ENCODE results near the gene BUD31.

DNA sequence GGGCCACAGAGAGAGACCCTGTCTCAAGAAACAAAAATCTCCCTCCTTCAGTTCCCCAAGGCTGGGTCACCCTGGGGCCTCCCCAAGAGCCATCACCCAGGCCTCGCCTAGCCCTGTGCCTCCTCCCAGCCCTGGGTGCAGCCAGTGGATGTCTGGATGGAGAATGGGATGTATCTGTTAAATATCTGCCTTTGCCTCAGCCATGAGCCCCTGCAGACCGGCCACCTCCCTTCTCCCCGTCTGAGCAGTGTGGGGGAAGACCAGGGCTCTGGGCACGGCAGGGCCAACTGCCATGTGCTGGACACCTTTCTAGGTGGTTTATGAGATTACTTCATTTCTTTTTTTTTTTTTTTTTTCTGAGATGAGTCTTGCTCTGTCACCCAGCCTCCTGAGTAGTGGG lies 24.2 kb upstream of the BUD31 start:
- no peak for TF ChIP-seq MED1 (CRISPR knock-in tag; IDR thresholded peaks at IDR 0.05)
- no peak for TF ChIP-seq ARNT (IDR thresholded peaks at IDR 0.05)
- no peak for TF ChIP-seq POLR2A (IDR thresholded peaks at IDR 0.05; ENCODE audit: insufficient read depth in 1 of 2, low read depth in 2 of 2, low read length in 2 of 2)
- TF ChIP-seq, protein P1, sequence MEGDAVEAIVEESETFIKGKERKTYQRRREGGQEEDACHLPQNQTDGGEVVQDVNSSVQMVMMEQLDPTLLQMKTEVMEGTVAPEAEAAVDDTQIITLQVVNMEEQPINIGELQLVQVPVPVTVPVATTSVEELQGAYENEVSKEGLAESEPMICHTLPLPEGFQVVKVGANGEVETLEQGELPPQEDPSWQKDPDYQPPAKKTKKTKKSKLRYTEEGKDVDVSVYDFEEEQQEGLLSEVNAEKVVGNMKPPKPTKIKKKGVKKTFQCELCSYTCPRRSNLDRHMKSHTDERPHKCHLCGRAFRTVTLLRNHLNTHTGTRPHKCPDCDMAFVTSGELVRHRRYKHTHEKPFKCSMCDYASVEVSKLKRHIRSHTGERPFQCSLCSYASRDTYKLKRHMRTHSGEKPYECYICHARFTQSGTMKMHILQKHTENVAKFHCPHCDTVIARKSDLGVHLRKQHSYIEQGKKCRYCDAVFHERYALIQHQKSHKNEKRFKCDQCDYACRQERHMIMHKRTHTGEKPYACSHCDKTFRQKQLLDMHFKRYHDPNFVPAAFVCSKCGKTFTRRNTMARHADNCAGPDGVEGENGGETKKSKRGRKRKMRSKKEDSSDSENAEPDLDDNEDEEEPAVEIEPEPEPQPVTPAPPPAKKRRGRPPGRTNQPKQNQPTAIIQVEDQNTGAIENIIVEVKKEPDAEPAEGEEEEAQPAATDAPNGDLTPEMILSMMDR (CRISPR knock-in tag; IDR thresholded peaks at IDR 0.05), result no peak
- TF ChIP-seq ISL2 (CRISPR knock-in tag; IDR thresholded peaks at IDR 0.05), result no peak

Data from HepG2 (cell line).